Stimulated activated CD8-positive, alpha-beta memory T cell treated with anti-CD3 and anti-CD28 coated beads, Interleukin-7, amount 100 ng/mL, for 48 hours (primary cell): Measurements from ENCODE around the gene HOXB4.

ENCODE experiments used
- DNase-seq, 2 donors: peaks; one replicate each; pipeline ENCODE4 v3.0.0-alpha.2; 2020; ENCODE audit warnings: low read depth in 1 of 2; ENCODE audit errors: extremely low read depth in 1 of 2

HOXB4 gene

GRCh38 chr17:48549914-48550501, 28.1 kb downstream of the HOXB4 start:
- no peak for DNase-seq

GRCh38 chr17:48549281-48549630, 28.9 kb downstream of the HOXB4 start:
- no peak for DNase-seq

GRCh38 chr17:48548523-48549280, 29.4 kb downstream of the HOXB4 start:
- DNase-seq = no peak

GRCh38 chr17:48547808-48548522, 30.2 kb downstream of the HOXB4 start:
- no peak for DNase-seq

- DNase-seq = no peak
Measured at GRCh38 chr17:48546924-48547807, 31.0 kb downstream of the HOXB4 start.

- no peak for DNase-seq
Measured at GRCh38 chr17:48546137-48546923, 31.8 kb downstream of the HOXB4 start.

GRCh38 chr17:48545539-48545938, 32.6 kb downstream of the HOXB4 start:
- no peak for DNase-seq

- no peak for DNase-seq
Measured at GRCh38 chr17:48545022-48545375, 33.2 kb downstream of the HOXB4 start, which contains the start of gene HOXB2. TSS of gene HOXB2 (minus strand) at chr17:48545109. CDS start at chr17:48544911, 198 bp downstream.

- DNase-seq = no peak
Measured at GRCh38 chr17:48544349-48545021, 33.7 kb downstream of the HOXB4 start.

GRCh38 chr17:48543854-48544348, 34.2 kb downstream of the HOXB4 start:
- no peak for DNase-seq

GRCh38 chr17:48543107-48543853, 34.9 kb downstream of the HOXB4 start:
- peak in 1 of 2 donors; percentile 30 for DNase-seq

- DNase-seq = no peak
Measured at GRCh38 chr17:48542698-48543106, 35.4 kb downstream of the HOXB4 start.

- DNase-seq = no peak
Measured at GRCh38 chr17:48542114-48542656, 36.0 kb downstream of the HOXB4 start.

GRCh38 chr17:48541577-48542113, 36.5 kb downstream of the HOXB4 start:
- no peak for DNase-seq

GRCh38 chr17:48541036-48541576, 37.0 kb downstream of the HOXB4 start:
- DNase-seq = no peak

GRCh38 chr17:48540213-48540612, 37.9 kb downstream of the HOXB4 start:
- no peak for DNase-seq

GRCh38 chr17:48539177-48539576, 39.0 kb downstream of the HOXB4 start:
- no peak for DNase-seq

GRCh38 chr17:48537316-48537715, 40.8 kb downstream of the HOXB4 start:
- DNase-seq = no peak
